GM19193 (cell line): ENCODE measurements around the gene IL13.

Source experiments
- POLR2A ChIP-seq: IDR thresholded peaks from 4 replicates; pipeline ENCODE4 v1.6.1; 2011; ENCODE audit not compliant: insufficient read depth, insufficient read length; ENCODE audit errors: extremely low read depth

Gene IL13

GRCh38 chr5:132646583-132647266 is 11.2 kb upstream of the IL13 start:
- no peak for TF ChIP-seq POLR2A

GRCh38 chr5:132647473-132647872 is 10.5 kb upstream of the IL13 start:
- TF ChIP-seq POLR2A, result no peak

GRCh38 chr5:132648355-132648754 is 9.6 kb upstream of the IL13 start:
- TF ChIP-seq POLR2A, result no peak

- TF ChIP-seq POLR2A, result no peak
These were observed 6.0 kb upstream of the IL13 start for GRCh38 chr5:132651838-132652469.

GRCh38 chr5:132653716-132654115 is 4.3 kb upstream of the IL13 start:
- no peak for TF ChIP-seq POLR2A

GRCh38 chr5:132655821-132656773 is 1.9 kb upstream of the IL13 start:
- no peak for TF ChIP-seq POLR2A

GRCh38 chr5:132656774-132657355 is 1.1 kb upstream of the IL13 start:
- TF ChIP-seq POLR2A, result no peak

GRCh38 chr5:132658381-132659302 is 669 bp downstream of the IL13 start:
- no peak for TF ChIP-seq POLR2A

- TF ChIP-seq POLR2A, result peak; percentile 7
These were observed 1.9 kb downstream of the IL13 start for GRCh38 chr5:132659598-132660493.

GRCh38 chr5:132661231-132662003 is 3.4 kb downstream of the IL13 start:
- TF ChIP-seq POLR2A, result no peak

GRCh38 chr5:132662004-132662401 is 4.0 kb downstream of the IL13 start:
- no peak for TF ChIP-seq POLR2A

GRCh38 chr5:132662925-132663770 is 5.2 kb downstream of the IL13 start:
- peak; percentile 78 for TF ChIP-seq POLR2A
